H9 (cell line): ENCODE results near the gene CRCP. TPM values are rescaled to one million over a fixed set of nuclear protein-coding genes. Genes with fewer than 3 reads are reported as not detected.

ENCODE experiments used
- DNase-seq: peaks from one replicate; pipeline ENCODE4 v3.0.0-alpha.2; 2017
- H2AFZ ChIP-seq: one replicate; pipeline ENCODE4 v1.6.1; 2013; ENCODE audit warnings: mild to moderate bottlenecking, low read length, control low read depth, moderate library complexity
- H2AK5ac ChIP-seq: 2 replicates; pipeline ENCODE4 v1.6.1; 2013; ENCODE audit warnings: low read length, control low read depth, mixed read lengths; ENCODE audit not compliant: insufficient read length
- H2BK120ac ChIP-seq: one replicate; pipeline ENCODE4 v1.6.1; 2013; ENCODE audit warnings: low read depth, mild to moderate bottlenecking, low read length, control low read depth, inconsistent platforms; ENCODE audit not compliant: poor library complexity, severe bottlenecking
- H2BK12ac ChIP-seq: 2 replicates; pipeline ENCODE4 v1.6.1; 2013; ENCODE audit warnings: low read length, control low read depth, mixed read lengths, low read depth; ENCODE audit not compliant: insufficient read length
- H2BK15ac ChIP-seq: 2 replicates; pipeline ENCODE4 v1.6.1; 2013; ENCODE audit warnings: low read depth, low read length, control low read depth
- H2BK20ac ChIP-seq: one replicate; pipeline ENCODE4 v1.6.1; 2013; ENCODE audit warnings: low read depth, mild to moderate bottlenecking, low read length, control low read depth, inconsistent platforms; ENCODE audit not compliant: poor library complexity, severe bottlenecking
- H2BK5ac ChIP-seq: 2 replicates; pipeline ENCODE4 v1.6.1; 2013; ENCODE audit warnings: low read length, control low read depth, mixed read lengths; ENCODE audit not compliant: insufficient read length
- H3K14ac ChIP-seq: 2 replicates; pipeline ENCODE4 v1.6.1; 2013; ENCODE audit warnings: low read length, control low read depth; ENCODE audit not compliant: insufficient read depth
- H3K18ac ChIP-seq: 2 replicates; pipeline ENCODE4 v1.6.1; 2013; ENCODE audit warnings: low read depth, mild to moderate bottlenecking, mixed read lengths, low read length, control low read depth; ENCODE audit not compliant: insufficient read length
- H3K23ac ChIP-seq: 2 replicates; pipeline ENCODE4 v1.6.1; 2013; ENCODE audit warnings: low read length, control low read depth, mixed read lengths, low read depth; ENCODE audit not compliant: insufficient read length
- H3K23me2 ChIP-seq: 2 replicates; pipeline ENCODE4 v1.6.1; 2013; ENCODE audit warnings: low read depth, mild to moderate bottlenecking, mixed read lengths, low read length, control low read depth; ENCODE audit not compliant: insufficient read length, poor library complexity, severe bottlenecking
- H3K27ac ChIP-seq: 2 replicates; pipeline ENCODE4 v1.5.1; 2013; ENCODE audit warnings: low read length, control low read depth, mixed read lengths, low read depth; ENCODE audit not compliant: insufficient read length
- H3K27me3 ChIP-seq: 2 replicates; pipeline ENCODE4 v1.6.1; 2013; ENCODE audit warnings: low read length, control low read depth, inconsistent platforms; ENCODE audit not compliant: insufficient read depth
- H3K4ac ChIP-seq: 2 replicates; pipeline ENCODE4 v1.6.1; 2013; ENCODE audit warnings: low read depth, mild to moderate bottlenecking, control low read depth, inconsistent platforms, low read length, moderate library complexity
- H3K4me1 ChIP-seq: 2 replicates; pipeline ENCODE4 v1.6.1; 2013; ENCODE audit warnings: low read length, control low read depth, inconsistent platforms; ENCODE audit not compliant: insufficient read depth
- H3K4me2 ChIP-seq: 2 replicates; pipeline ENCODE4 v1.6.1; 2013; ENCODE audit warnings: low read length, control low read depth, mixed read lengths; ENCODE audit not compliant: insufficient read length, insufficient read depth
- H3K56ac ChIP-seq: 2 replicates; pipeline ENCODE4 v1.6.1; 2013; ENCODE audit warnings: low read depth, mild to moderate bottlenecking, mixed read lengths, low read length, control low read depth; ENCODE audit not compliant: insufficient read length
- H3K79me1 ChIP-seq: 2 replicates; pipeline ENCODE4 v1.6.1; 2013; ENCODE audit warnings: low read depth, mild to moderate bottlenecking, moderate library complexity, low read length, control low read depth, inconsistent platforms; ENCODE audit not compliant: insufficient read depth, poor library complexity, severe bottlenecking
- H3K79me2 ChIP-seq: 2 replicates; pipeline ENCODE4 v1.6.1; 2013; ENCODE audit warnings: low read length, control low read depth, inconsistent platforms; ENCODE audit not compliant: insufficient read depth
- H3K9ac ChIP-seq: 2 replicates; pipeline ENCODE4 v1.6.1; 2013; ENCODE audit warnings: low read length, control low read depth, mixed read lengths; ENCODE audit not compliant: insufficient read length; ENCODE audit errors: extremely low read depth
- H3K9me3 ChIP-seq: one replicate; pipeline ENCODE4 v1.6.1; 2013; ENCODE audit warnings: low read depth, low read length, inconsistent platforms; ENCODE audit not compliant: control insufficient read depth
- H3T11ph ChIP-seq: one replicate; pipeline ENCODE4 v1.6.1; 2013; ENCODE audit warnings: mild to moderate bottlenecking, low read length, control low read depth, inconsistent platforms
- H4K20me1 ChIP-seq: one replicate; pipeline ENCODE4 v1.6.1; 2013; ENCODE audit not compliant: control insufficient read depth, insufficient read length, insufficient read depth
- H4K5ac ChIP-seq: 2 replicates; pipeline ENCODE4 v1.6.1; 2013; ENCODE audit warnings: low read depth, mild to moderate bottlenecking, mixed read lengths, low read length, control low read depth; ENCODE audit not compliant: insufficient read length
- H4K8ac ChIP-seq: replicated peaks from 2 replicates; pipeline ENCODE4 v1.6.1; 2013; ENCODE audit warnings: low read length, control low read depth, mixed read lengths, low read depth; ENCODE audit not compliant: insufficient read length
- H4K91ac ChIP-seq: 2 replicates; pipeline ENCODE4 v1.6.1; 2013; ENCODE audit warnings: low read depth, mild to moderate bottlenecking, moderate library complexity, mixed read lengths, low read length, control low read depth; ENCODE audit not compliant: insufficient read length
- H3K27ac Mint-ChIP-seq, 3 experiments: 2 replicates in 2 of 3; 3 replicates in 1 of 3; pipeline ENCODE4 v1.8.0; 2020 to 2021; ENCODE audit warnings: mixed read lengths in 3 of 3, mild to moderate bottlenecking in 1 of 3, moderate library complexity in 1 of 3
- H3K27me3 Mint-ChIP-seq: 2 replicates; pipeline ENCODE4 v1.8.0; 2021; ENCODE audit warnings: low read depth, mild to moderate bottlenecking, moderate library complexity, mixed read lengths
- H3K36me3 Mint-ChIP-seq, 3 experiments: 2 replicates in 2 of 3; 3 replicates in 1 of 3; pipeline ENCODE4 v1.8.0; 2020 to 2021; ENCODE audit warnings: low read depth in 3 of 3, mixed read lengths in 3 of 3; ENCODE audit not compliant: insufficient read depth in 1 of 3
- H3K4me1 Mint-ChIP-seq, 2 experiments: 2 replicates each; pipeline ENCODE4 v1.8.0; 2020; ENCODE audit warnings: mixed read lengths in 2 of 2
- H3K4me3 Mint-ChIP-seq, 2 experiments: 2 replicates in 1 of 2; 3 replicates in 1 of 2; pipeline ENCODE4 v1.8.0; 2020 to 2021; ENCODE audit warnings: mild to moderate bottlenecking in 2 of 2, mixed read lengths in 2 of 2, moderate library complexity in 1 of 2
- H3K9me3 Mint-ChIP-seq, 2 experiments: 2 replicates in 1 of 2; 3 replicates in 1 of 2; pipeline ENCODE4 v1.8.0; 2020; ENCODE audit warnings: mild to moderate bottlenecking in 2 of 2, mixed read lengths in 2 of 2, moderate library complexity in 1 of 2
- CTCF ChIP-seq: fragments of 200-600 bp; sonication (generic); conservative IDR thresholded peaks from 3 replicates; pipeline ENCODE4 v1.8.0; 2021; ENCODE audit warnings: antibody characterized with exemption, mild to moderate bottlenecking
- WGBS: extraction: QIAGEN DNeasy Blood & Tissue Kit; methylation state at CpG from one replicate; pipeline ENCODE4 v1.1.7; 2013; ENCODE audit warnings: missing lambda C conversion rate, low lambda C conversion rate, mixed read lengths; ENCODE audit not compliant: insufficient read length; ENCODE audit errors: extremely low coverage; 5-methylcytosine and 5-hydroxymethylcytosine counted together
- long read RNA-seq: library from polyadenylated mRNA; unstranded; transcript quantifications from one replicate; pipeline ENCODE4 v2.0.0, GENCODE V29; 2020
- total RNA-seq: library from RNA; stranded (reverse); gene quantifications from 2 replicates; pipeline ENCODE4 v1.2.1, GENCODE V29; 2021

The CRCP gene
- 37.9 and 39.0 TPM in 2 replicates for total RNA-seq
- long read RNA-seq, transcript CRCP-203 (6 exons, 3,009 nt) = major isoform, 20 of 31 reads
- long read RNA-seq, partial matches to known transcripts = 3 of 31 reads
- long read RNA-seq, other reads (novel, unspliced or antisense) = 3 of 31 reads

GRCh38 chr7:66114743-66115649 lies at the start of gene CRCP:
Gene CRCP, plus strand, starts transcription at chr7:66114847. Its CDS starts 116 bp downstream, at chr7:66114963.
- Histone ChIP-seq H4K5ac (no peak within 1 kb of the TSS), H2BK12ac (no peak within 1 kb of the TSS), H3K27ac (no peak within 1 kb of the TSS), H3K27me3 (no peaks in the 10 kb centered on the region), H3K23me2 (no peaks in the 10 kb centered on the region), H3K4me2 (peak within 1 kb of the TSS; percentile 53), H2BK5ac (no peak within 1 kb of the TSS), H2AFZ (no peak within 1 kb of the TSS), H3K56ac (no peak within 1 kb of the TSS), H3K9ac (peak within 1 kb of the TSS; percentile 54), H3K14ac (peak within 1 kb of the TSS; percentile 41), H3K18ac (peak within 1 kb of the TSS; percentile 31), H3K9me3 (no peaks in the 10 kb centered on the region), H3K4me1 (no peaks in the 10 kb centered on the region; the same call in 1 of the 2 replicates), H2BK15ac (no peak within 1 kb of the TSS), H2BK120ac (no peak within 1 kb of the TSS), H4K91ac (no peak within 1 kb of the TSS), H3K4ac (no peak within 1 kb of the TSS), H4K8ac (no peak within 1 kb of the TSS), H3K23ac (no peak within 1 kb of the TSS), H2BK20ac (no peak within 1 kb of the TSS), H2AK5ac (no peak within 1 kb of the TSS), H4K20me1 (no peaks in the 10 kb centered on the region), H3T11ph (no peak within 1 kb of the TSS), H3K79me1 (peaks cover 13% of the 10 kb centered on the region), H3K79me2 (peaks cover 28% of the 10 kb centered on the region; the same call in 1 of the 2 replicates)
- no peaks in the 10 kb centered on the region; the same call in 1 of the 2 replicates for H3K27me3 Mint-ChIP-seq
- peaks cover 15 to 20% of the 10 kb centered on the region in 2 experiments for H3K4me1 Mint-ChIP-seq
- H3K4me3 Mint-ChIP-seq = peak within 1 kb of the TSS; percentile 99 to 100
- peaks cover 3 to 5% of the 10 kb centered on the region in 2 experiments; a peak in 3 of 5 replicates for H3K9me3 Mint-ChIP-seq
- peaks cover 4 to 14% (median 4%) of the 10 kb centered on the region in 3 experiments; a peak in 5 of 7 replicates for H3K36me3 Mint-ChIP-seq
- H3K27ac Mint-ChIP-seq = peak within 1 kb of the TSS; percentile 94 to 98 (median 97)
- no peak for TF ChIP-seq CTCF
- DNase-seq = peak; percentile 80
- WGBS = no CpG with 5 or more reads among the region's 67 CpGs
